HCT116 (cell line): ENCODE measurements around the gene RNF220. TPM values are rescaled to one million over a fixed set of nuclear protein-coding genes. Genes with fewer than 3 reads are reported as not detected.

Experiments used
- ATAC-seq: fragments of 200-7000 bp; cut with Tn5 transposase; 2 replicates; pipeline ENCODE4 v1.9.1; 2020; ENCODE audit warnings: mild to moderate bottlenecking, moderate library complexity
- BruUV-seq: library from RNA; stranded (reverse); fragments of 400-500 nt; replicated peaks from 2 replicates; lab custom pipeline; 2021; lab: Mats Ljungman, UMichigan
- CTCF ChIA-PET: fragments of 300-600 bp; sonication (Branson Sonifier 250); formaldehyde crosslinking; loops from one replicate; lab custom pipeline; 2021; ENCODE audit warnings: antibody characterized with exemption; lab: Charles Lee
- POLR2A ChIA-PET: fragments of 300-600, 350-600 bp; sonication (Branson Sonifier 250); formaldehyde crosslinking; loops from one replicate; lab custom pipeline; 2021; ENCODE audit warnings: antibody characterized with exemption; lab: Charles Lee
- RAD21 ChIA-PET, 2 experiments: fragments of 300-600 bp; sonication (Branson Sonifier 250); formaldehyde crosslinking; loops; one replicate each; lab custom pipeline; 2023; ENCODE audit warnings: low total read pairs in 2 of 2; ENCODE audit not compliant: uncharacterized antibody in 2 of 2, unreplicated experiment in 2 of 2, low non-redundant PET in 1 of 2; lab: Charles Lee
- DNase-seq: peaks from one replicate; pipeline ENCODE4 v3.0.0-alpha.2; 2010; ENCODE audit warnings: low read depth, low spot score
- H2AFZ ChIP-seq: fragments of 200-600 bp; shearing (Covaris generic), sonication (generic); 2 replicates; pipeline ENCODE4 v1.6.1; 2017; ENCODE audit warnings: low read depth, mixed run types, mixed read lengths, antibody characterized with exemption, low read length; ENCODE audit not compliant: poor library complexity, severe bottlenecking
- H3K27ac ChIP-seq: 2 replicates; pipeline ENCODE4 v1.5.1; 2012; ENCODE audit warnings: low read depth, low read length
- H3K27me3 ChIP-seq: fragments of 200-600 bp; sonication (generic); 2 replicates; pipeline ENCODE4 v1.6.1; 2016; ENCODE audit warnings: mixed run types, low read length, mixed read lengths; ENCODE audit not compliant: insufficient read depth
- H3K36me3 ChIP-seq, 2 experiments: fragments of 200-500 bp in 1 of 2; fragments of 200-600 bp in 1 of 2; sonication (Bioruptor generic) in 1 of 2; sonication (generic) in 1 of 2; 2 replicates each; pipeline versions ENCODE4 v1.5.1 to v1.6.1; 2014 to 2016; ENCODE audit warnings: low read length in 2 of 2, inconsistent platforms in 1 of 2, mixed read lengths in 1 of 2, mixed run types in 1 of 2; ENCODE audit not compliant: insufficient read depth in 2 of 2, control insufficient read depth in 1 of 2
- H3K4me1 ChIP-seq, 2 experiments: fragments of 200-600 bp in 1 of 2; sonication (generic) in 1 of 2; 2 replicates each; pipeline versions ENCODE4 v1.5.1 to v1.6.1; 2012 to 2017; ENCODE audit warnings: low read length in 2 of 2, inconsistent platforms in 1 of 2, mild to moderate bottlenecking in 1 of 2, mixed read lengths in 1 of 2, mixed run types in 1 of 2, moderate library complexity in 1 of 2; ENCODE audit not compliant: insufficient read depth in 2 of 2, control insufficient read depth in 1 of 2
- H3K4me2 ChIP-seq: fragments of 200-600 bp; sonication (generic); 2 replicates; pipeline ENCODE4 v1.6.1; 2017; ENCODE audit warnings: mixed run types, low read length, mixed read lengths
- H3K4me3 ChIP-seq, 2 experiments: fragments of 200-600 bp in 1 of 2; sonication (generic) in 1 of 2; replicated peaks in 1 of 2; 2 replicates each; pipeline ENCODE4 v1.5.1; 2011 to 2016; ENCODE audit warnings: low read length in 2 of 2, control low read depth in 1 of 2, low read depth in 1 of 2, mild to moderate bottlenecking in 1 of 2, mixed read lengths in 1 of 2, mixed run types in 1 of 2
- H3K79me2 ChIP-seq: fragments of 200-600 bp; sonication (generic); 2 replicates; pipeline ENCODE4 v1.6.1; 2017; ENCODE audit warnings: mild to moderate bottlenecking, mixed run types, low read length, moderate library complexity, mixed read lengths; ENCODE audit not compliant: insufficient read depth
- H3K9ac ChIP-seq: fragments of 200-600 bp; sonication (generic); 2 replicates; pipeline ENCODE4 v1.6.1; 2016; ENCODE audit warnings: low read length, mixed read lengths
- H3K9me2 ChIP-seq: fragments of 200-600 bp; sonication (generic), shearing (Covaris generic); 2 replicates; pipeline ENCODE4 v1.6.1; 2017; ENCODE audit warnings: mixed run types, mild to moderate bottlenecking, moderate library complexity; ENCODE audit not compliant: insufficient read depth
- H3K9me3 ChIP-seq, 2 experiments: fragments of 200-500 bp in 1 of 2; fragments of 200-600 bp in 1 of 2; sonication (Bioruptor generic) in 1 of 2; sonication (generic) in 1 of 2; 2 replicates each; pipeline ENCODE4 v1.6.1; 2014 to 2017; ENCODE audit warnings: low read length in 2 of 2, mixed read lengths in 2 of 2, inconsistent platforms in 1 of 2, low read depth in 1 of 2, mild to moderate bottlenecking in 1 of 2, mixed run types in 1 of 2, moderate library complexity in 1 of 2; ENCODE audit not compliant: control insufficient read depth in 1 of 2, insufficient read depth in 1 of 2
- H4K20me1 ChIP-seq: fragments of 200-600 bp; sonication (generic), shearing (Covaris generic); 2 replicates; pipeline ENCODE4 v1.6.1; 2017; ENCODE audit warnings: mixed run types, mild to moderate bottlenecking, moderate library complexity; ENCODE audit not compliant: insufficient read depth
- CBX3 ChIP-seq: IDR thresholded peaks from 2 replicates; pipeline ENCODE4 v1.6.1; 2012; ENCODE audit warnings: low read depth
- RAD21 ChIP-seq: IDR thresholded peaks from 2 replicates; pipeline ENCODE4 v1.6.1; 2012; ENCODE audit warnings: low read depth, mild to moderate bottlenecking
- REST ChIP-seq: IDR thresholded peaks from 2 replicates; pipeline ENCODE4 v1.6.1; 2012; ENCODE audit warnings: low read depth
- SRF ChIP-seq: IDR thresholded peaks from 2 replicates; pipeline ENCODE4 v1.6.1; 2012; ENCODE audit warnings: low read depth
- intact Hi-C: fragments of 100-400 bp; cut with micrococcal nuclease; formaldehyde crosslinking; loops from 2 replicates; pipeline ENCODE4 v1.10.0; 2022
- total RNA-seq: library from RNA; stranded (reverse); gene quantifications from one replicate; pipeline ENCODE4 v1.2.1, GENCODE V29; 2021; ENCODE audit not compliant: unreplicated experiment

Gene RNF220
- total RNA-seq, 1 experiment from 2014 or later: 84.5 TPM

GRCh38 chr1:44425341-44426082 is 20.5 kb downstream of the RNF220 start (continued):
- TF ChIP-seq REST: no peak

GRCh38 chr1:44431861-44432260 is 26.8 kb downstream of the RNF220 start:
- H3K27me3 ChIP-seq: peaks cover 5% of the 10 kb centered on the region; the same call in 1 of the 2 replicates
- DNase-seq: no peak
- ATAC-seq: no peak
- no peaks in the 10 kb centered on the region for H3K9me2 ChIP-seq
- H3K79me2 ChIP-seq: no peaks in the 10 kb centered on the region
- POLR2A ChIA-PET: no interaction called here
- BruUV-seq: no TSS peak
- no peak overlapping the region for H3K27ac ChIP-seq
- CTCF ChIA-PET: no interaction called here
- no peaks in the 10 kb centered on the region for H4K20me1 ChIP-seq
- RAD21 ChIA-PET: no interaction called here
- H3K4me1 ChIP-seq: peaks cover 0 to 2% of the 10 kb centered on the region in 2 experiments; a peak in 1 of 4 replicates
- H3K9ac ChIP-seq: no peak overlapping the region
- intact Hi-C loops: no loop called here
- no peak overlapping the region for H3K4me3 ChIP-seq
- no peaks in the 10 kb centered on the region for H3K36me3 ChIP-seq
- no peaks in the 10 kb centered on the region for H3K9me3 ChIP-seq
- no peak overlapping the region for H3K4me2 ChIP-seq
- TF ChIP-seq SRF (no peak), RAD21 (no peak), CBX3 (no peak)
- H2AFZ ChIP-seq: no peak overlapping the region
